Adipocyte (in vitro differentiated cells): ENCODE results near the gene DIAPH1.

Experiments
- DNase-seq: peaks from one replicate; pipeline ENCODE4 v3.0.0-alpha.2; 2015; ENCODE audit warnings: low read depth
- H3K27me3 ChIP-seq: replicated peaks from 2 replicates; pipeline ENCODE4 v1.7.0; 2013; ENCODE audit warnings: mild to moderate bottlenecking, low read length, moderate library complexity; ENCODE audit not compliant: control insufficient read depth, insufficient read depth
- H3K36me3 ChIP-seq: 2 replicates; pipeline ENCODE4 v1.7.0; 2013; ENCODE audit warnings: low read length, mild to moderate bottlenecking, moderate library complexity; ENCODE audit not compliant: control insufficient read depth, insufficient read depth, severe bottlenecking
- H3K4me1 ChIP-seq: 2 replicates; pipeline ENCODE4 v1.7.0; 2013; ENCODE audit warnings: mild to moderate bottlenecking, low read length, moderate library complexity; ENCODE audit not compliant: control insufficient read depth, insufficient read depth
- H3K4me3 ChIP-seq: 2 replicates; pipeline ENCODE4 v1.7.0; 2013; ENCODE audit warnings: mild to moderate bottlenecking, low read length, moderate library complexity
- H3K9ac ChIP-seq: 2 replicates; pipeline ENCODE4 v1.7.0; 2013; ENCODE audit warnings: mild to moderate bottlenecking, low read length, moderate library complexity
- H3K9me3 ChIP-seq: 2 replicates; pipeline ENCODE4 v1.7.0; 2013; ENCODE audit warnings: mild to moderate bottlenecking, low read length, moderate library complexity; ENCODE audit not compliant: control insufficient read depth

The DIAPH1 gene

DNA sequence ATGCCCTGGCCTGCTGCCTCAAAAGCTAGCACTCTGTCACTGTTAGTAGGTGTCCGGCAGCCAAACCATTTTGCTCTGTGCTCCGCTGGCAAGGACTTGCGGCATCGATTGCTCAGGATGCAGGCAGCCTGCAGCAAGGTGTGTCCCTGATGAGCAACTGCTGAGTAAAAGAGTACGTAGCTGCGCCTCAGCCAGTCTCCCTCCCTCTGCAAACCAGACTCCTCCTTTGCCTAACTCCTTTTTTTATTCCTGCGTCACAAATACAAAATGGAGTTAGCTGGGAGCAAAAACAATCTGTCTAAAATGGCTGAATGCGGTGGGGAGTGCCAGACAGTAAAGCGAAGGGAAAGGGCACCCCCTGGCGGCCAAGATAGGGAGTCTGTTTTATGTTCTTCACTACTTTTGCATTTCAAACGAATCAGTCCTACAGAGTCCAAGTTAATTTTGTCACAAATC lies 61.1 kb downstream of the DIAPH1 start:
- DNase-seq: peak; percentile 97
- peaks cover 23% of the 10 kb centered on the region for H3K4me1 ChIP-seq
- H3K36me3 ChIP-seq: peaks cover 5% of the 10 kb centered on the region
- H3K9ac ChIP-seq: peak overlapping the region; percentile 79
- no peaks in the 10 kb centered on the region for H3K27me3 ChIP-seq
- no peaks in the 10 kb centered on the region for H3K9me3 ChIP-seq
- peak overlapping the region; percentile 78 for H3K4me3 ChIP-seq

DNA sequence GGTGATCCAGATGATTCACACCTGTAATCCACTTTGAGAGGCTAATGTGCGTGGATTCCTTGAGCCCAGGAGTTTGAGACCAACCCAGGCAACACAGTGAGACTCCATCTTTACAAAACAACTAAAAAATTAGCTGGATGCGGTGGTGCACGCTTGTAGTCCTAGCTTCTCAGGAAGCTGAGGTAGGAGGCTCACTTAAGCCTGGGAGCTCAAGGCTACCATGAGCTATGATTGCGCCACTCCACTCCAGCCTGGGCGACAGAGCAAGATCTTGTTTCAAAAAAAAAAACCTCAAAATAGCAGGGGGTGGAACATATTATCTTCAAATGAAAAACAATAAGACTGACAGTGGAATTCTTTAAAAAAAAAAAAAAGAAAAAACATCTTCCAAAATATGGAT lies 70.9 kb downstream of the DIAPH1 start:
- H3K9ac ChIP-seq: no peak overlapping the region
- DNase-seq: no peak
- peaks cover 26% of the 10 kb centered on the region for H3K9me3 ChIP-seq
- no peaks in the 10 kb centered on the region for H3K4me1 ChIP-seq
- H3K4me3 ChIP-seq: peak overlapping the region; percentile 44
- no peaks in the 10 kb centered on the region for H3K27me3 ChIP-seq
- H3K36me3 ChIP-seq: peaks cover 11% of the 10 kb centered on the region

DNA sequence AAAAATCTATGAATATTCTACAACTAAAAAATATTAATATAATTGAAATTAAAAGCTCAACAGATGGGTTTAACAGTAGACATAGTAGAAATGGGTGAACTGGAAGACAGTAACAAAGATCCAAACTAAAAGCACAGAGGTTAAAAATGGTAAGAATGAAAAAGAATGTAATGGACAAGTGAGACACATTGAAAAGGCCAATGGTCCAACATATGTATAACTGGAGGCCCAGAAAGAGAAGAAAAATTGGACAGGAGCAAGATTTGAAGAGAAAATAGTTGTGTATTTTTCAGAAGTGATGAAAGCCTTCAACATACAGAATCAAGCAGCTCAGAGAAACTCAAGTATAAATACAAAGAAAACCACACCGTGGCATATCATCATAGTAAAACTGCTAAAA lies 71.3 kb downstream of the DIAPH1 start:
- Histone ChIP-seq H3K4me3 (peak overlapping the region; percentile 44), H3K27me3 (no peaks in the 10 kb centered on the region), H3K4me1 (no peaks in the 10 kb centered on the region), H3K36me3 (peaks cover 11% of the 10 kb centered on the region), H3K9ac (no peak overlapping the region), H3K9me3 (peaks cover 26% of the 10 kb centered on the region)
- DNase-seq: peak; percentile 38

DNA sequence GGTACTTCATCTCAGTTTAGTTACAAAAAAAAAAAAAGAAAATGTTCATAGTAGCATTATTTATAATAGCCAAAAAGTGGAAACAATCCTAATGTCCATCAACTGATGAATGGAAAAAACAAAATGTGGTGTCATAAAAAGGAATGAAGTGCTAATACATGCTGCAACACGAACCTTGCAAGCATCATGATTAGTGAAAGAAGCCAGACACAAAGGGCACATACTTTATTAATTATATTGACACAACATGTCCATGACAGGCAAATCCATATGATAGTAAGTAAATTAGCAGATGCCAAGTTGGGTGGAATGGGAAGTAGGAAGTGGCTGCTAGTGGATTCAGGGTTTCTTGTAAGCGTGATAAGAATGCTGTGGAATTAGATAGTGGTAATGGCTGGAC lies 75.7 kb downstream of the DIAPH1 start:
- no peak for DNase-seq
- Histone ChIP-seq H3K36me3 (peaks cover 6% of the 10 kb centered on the region), H3K9me3 (peaks cover 16% of the 10 kb centered on the region), H3K4me1 (no peaks in the 10 kb centered on the region), H3K9ac (no peak overlapping the region), H3K27me3 (no peaks in the 10 kb centered on the region), H3K4me3 (no peak overlapping the region)

DNA sequence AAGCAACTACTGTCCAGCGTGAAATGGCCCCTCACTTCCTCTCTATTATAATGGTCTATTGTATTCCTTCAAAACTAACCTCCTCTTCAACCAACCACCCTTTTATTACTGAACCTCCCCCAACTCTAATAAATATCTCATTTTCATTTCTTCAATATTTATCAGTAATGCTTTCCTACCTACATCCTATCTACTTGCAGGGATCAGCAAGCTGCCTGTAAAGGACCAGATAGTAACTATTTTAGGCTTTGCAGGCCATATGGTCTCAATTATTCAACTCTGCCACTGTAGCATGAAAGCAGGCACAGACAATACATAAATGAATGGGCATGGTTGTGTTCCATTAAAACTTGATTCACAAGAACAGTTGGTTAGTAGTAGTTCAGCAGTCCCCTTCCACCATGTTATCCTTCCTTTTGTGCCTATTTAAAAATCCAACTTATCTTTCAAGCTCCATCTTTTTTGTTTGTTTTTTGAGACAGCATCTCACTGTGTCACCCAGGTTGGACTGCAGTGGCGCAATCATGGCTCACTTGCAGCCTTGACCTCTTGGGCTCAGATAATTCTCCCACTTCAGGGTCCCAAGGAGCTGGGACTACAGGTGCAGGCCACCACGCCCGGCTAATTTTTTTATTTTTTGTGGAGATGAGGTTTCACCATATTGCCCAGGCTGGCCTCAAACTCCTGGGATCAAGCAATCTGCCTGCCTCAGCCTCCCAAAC lies 84.1 kb downstream of the DIAPH1 start:
- Histone ChIP-seq H3K9ac (no peak overlapping the region), H3K4me3 (no peak overlapping the region), H3K27me3 (no peaks in the 10 kb centered on the region), H3K9me3 (no peaks in the 10 kb centered on the region), H3K36me3 (peaks cover 6% of the 10 kb centered on the region), H3K4me1 (no peaks in the 10 kb centered on the region)
- no peak for DNase-seq

DNA sequence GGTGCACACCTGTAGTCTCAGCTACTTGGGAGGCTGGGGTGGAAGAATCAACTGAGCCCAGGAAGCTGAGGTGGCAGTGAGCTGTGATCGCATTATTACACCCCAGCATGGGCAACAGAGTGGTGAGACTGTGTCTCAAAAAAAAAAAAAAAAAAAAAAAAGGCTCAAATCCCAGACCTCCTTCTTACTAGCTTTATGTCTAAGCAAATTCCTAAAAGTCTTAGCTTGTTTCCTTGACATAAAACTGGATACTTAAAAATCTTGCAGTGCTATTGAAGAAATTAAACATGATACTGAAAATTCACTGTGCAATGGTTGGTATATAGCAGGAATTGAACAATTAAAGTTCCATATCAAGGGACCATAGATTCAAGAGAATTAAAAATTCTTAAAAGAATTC lies 84.9 kb downstream of the DIAPH1 start:
- no peak for DNase-seq
- no peaks in the 10 kb centered on the region for H3K27me3 ChIP-seq
- no peaks in the 10 kb centered on the region for H3K9me3 ChIP-seq
- no peak overlapping the region for H3K9ac ChIP-seq
- peaks cover 7% of the 10 kb centered on the region for H3K4me1 ChIP-seq
- peaks cover 6% of the 10 kb centered on the region for H3K36me3 ChIP-seq
- no peak overlapping the region for H3K4me3 ChIP-seq

DNA sequence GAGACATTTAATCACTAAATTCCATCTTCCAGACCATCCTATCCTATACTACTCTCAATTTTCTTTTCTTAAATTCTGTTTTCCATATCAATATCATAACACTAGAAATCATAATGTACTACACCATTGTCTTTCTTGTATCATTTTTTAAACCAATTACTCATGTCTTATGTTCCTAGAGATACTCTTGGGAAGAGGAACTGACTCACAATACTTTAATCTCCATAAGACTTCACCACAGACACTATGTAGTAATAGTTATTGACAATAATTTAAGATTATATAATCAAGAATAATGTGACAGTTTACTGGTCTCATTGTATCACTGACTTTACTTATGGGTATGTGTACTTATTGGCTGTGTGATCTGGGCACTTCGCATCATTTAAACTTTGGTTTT lies 86.1 kb downstream of the DIAPH1 start:
- Histone ChIP-seq H3K9ac (no peak overlapping the region), H3K4me1 (peaks cover 18% of the 10 kb centered on the region), H3K9me3 (no peaks in the 10 kb centered on the region), H3K4me3 (no peak overlapping the region), H3K27me3 (no peaks in the 10 kb centered on the region), H3K36me3 (peaks cover 6% of the 10 kb centered on the region)
- no peak for DNase-seq

DNA sequence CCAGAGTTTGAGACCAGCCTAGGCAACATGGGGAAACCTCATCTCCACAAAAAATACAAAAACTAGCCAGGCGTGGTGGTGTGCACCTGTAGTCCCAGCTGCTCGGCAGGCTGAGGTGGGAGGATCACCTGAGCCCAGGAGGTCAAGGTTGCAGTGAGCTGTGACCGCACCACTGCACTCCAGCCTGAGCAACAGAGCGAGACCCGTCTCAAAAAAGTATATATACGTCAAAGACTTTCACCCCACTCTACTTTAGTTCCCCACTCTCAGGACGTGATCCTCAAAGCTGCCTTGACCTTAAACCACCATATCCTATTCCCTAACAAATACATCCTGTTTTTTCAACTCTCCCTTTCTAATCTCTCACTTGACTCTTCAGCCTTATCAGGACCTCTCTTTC lies 88.9 kb downstream of the DIAPH1 start:
- peaks cover 6% of the 10 kb centered on the region for H3K36me3 ChIP-seq
- H3K27me3 ChIP-seq: no peaks in the 10 kb centered on the region
- no peaks in the 10 kb centered on the region for H3K9me3 ChIP-seq
- H3K4me1 ChIP-seq: peaks cover 32% of the 10 kb centered on the region
- DNase-seq: no peak
- H3K9ac ChIP-seq: no peak overlapping the region
- no peak overlapping the region for H3K4me3 ChIP-seq

DNA sequence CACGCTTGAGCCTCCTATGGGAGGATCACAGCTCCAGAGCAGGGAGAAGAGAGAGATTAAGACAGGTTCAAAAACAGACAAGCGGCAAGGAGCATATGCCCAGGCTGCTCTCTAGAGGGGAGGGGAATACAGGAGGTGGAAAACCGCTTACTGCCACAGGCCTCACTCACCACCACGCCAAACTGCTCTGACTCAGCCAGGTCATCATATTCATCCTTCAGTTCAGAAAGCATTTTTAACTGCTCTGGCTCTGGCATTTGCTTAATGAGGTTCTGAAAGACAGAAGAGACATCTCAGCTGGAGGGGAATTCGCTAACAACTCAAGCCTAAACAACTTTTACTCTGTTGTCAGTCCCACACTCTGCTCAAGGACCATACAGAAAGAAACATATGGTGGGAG lies 89.8 kb downstream of the DIAPH1 start:
- Histone ChIP-seq H3K36me3 (peaks cover 6% of the 10 kb centered on the region), H3K9ac (peak overlapping the region; percentile 55), H3K9me3 (no peaks in the 10 kb centered on the region), H3K4me3 (no peak overlapping the region), H3K27me3 (no peaks in the 10 kb centered on the region), H3K4me1 (peaks cover 40% of the 10 kb centered on the region)
- DNase-seq: peak; percentile 59

DNA sequence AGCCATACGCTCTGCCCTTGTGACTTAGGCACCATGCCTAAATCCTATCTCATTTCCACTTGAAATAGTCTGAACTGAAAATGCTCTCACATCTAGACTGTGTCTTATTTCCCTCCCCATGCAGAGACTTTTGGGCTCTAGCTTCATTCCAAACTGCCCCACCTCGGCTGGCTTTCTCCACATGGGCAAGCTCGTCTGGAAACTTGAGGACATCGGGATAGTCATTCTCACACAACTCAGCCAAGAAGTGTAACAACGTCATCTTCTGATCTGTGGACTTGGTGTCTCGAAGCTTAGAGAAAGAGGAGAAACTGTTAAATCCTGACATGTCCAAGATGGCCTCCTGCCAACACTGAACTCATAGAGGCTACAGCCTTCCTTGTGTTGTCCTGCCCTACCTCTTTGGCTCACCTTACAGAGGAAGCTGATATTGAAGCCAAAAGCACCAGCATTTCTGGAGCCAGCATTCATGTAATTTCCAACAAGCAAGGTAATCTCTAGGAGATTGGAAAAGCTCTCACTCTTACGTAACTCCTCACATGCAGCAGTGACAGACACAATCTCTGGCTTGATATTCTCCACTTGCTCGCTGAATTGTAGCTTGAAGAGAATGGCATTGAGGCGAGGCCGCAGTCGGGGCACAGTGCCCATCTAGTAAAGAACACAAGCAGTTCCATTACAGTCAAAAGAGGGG lies 90.4 kb downstream of the DIAPH1 start:
- Histone ChIP-seq H3K36me3 (peaks cover 4% of the 10 kb centered on the region), H3K9me3 (no peaks in the 10 kb centered on the region), H3K4me3 (no peak overlapping the region), H3K4me1 (peaks cover 43% of the 10 kb centered on the region), H3K27me3 (no peaks in the 10 kb centered on the region), H3K9ac (peak overlapping the region; percentile 55)
- no peak for DNase-seq

DNA sequence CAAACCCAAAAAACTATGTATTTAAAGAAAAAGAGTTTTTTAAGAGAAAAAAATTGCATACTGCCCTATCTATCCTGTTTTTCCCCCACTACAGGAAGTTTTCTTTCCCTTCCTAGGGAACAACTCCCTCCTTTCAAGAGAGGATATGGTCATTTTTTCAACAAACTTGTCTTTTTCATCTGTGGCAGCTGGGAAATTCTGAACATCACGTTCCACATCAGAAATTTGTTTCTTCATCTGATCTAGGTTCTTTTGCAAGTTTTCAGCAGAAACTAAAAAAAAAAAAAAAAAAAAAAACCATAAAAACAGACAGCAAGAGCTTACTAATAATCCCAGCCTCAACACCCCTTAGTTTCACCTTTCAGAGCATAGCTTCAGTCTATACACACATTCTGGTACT lies 91.4 kb downstream of the DIAPH1 start:
- no peaks in the 10 kb centered on the region for H3K9me3 ChIP-seq
- no peak for DNase-seq
- H3K9ac ChIP-seq: peak overlapping the region; percentile 32
- H3K36me3 ChIP-seq: no peaks in the 10 kb centered on the region
- H3K27me3 ChIP-seq: no peaks in the 10 kb centered on the region
- H3K4me1 ChIP-seq: peaks cover 46% of the 10 kb centered on the region
- H3K4me3 ChIP-seq: no peak overlapping the region
